Measurements from ENCODE around the gene FYN.

Gene FYN

GRCh38 chr6:111769365-111770152 is 103.7 kb downstream of the FYN start:
- peak; percentile 33 for ATAC-seq
- DNase-seq, result no peak

- ATAC-seq, result no peak
Measured at GRCh38 chr6:111768431-111768770, 104.9 kb downstream of the FYN start.

GRCh38 chr6:111767752-111768430 is 105.4 kb downstream of the FYN start:
- ATAC-seq, result peak; percentile 1

More at GRCh38 chr6:111768431-111768770, 104.9 kb downstream of the FYN start:
- DNase-seq, result no peak

GRCh38 chr6:111766201-111766857 is 106.9 kb downstream of the FYN start:
- DNase-seq (no peak), ATAC-seq (no peak)

More at GRCh38 chr6:111767752-111768430, 105.4 kb downstream of the FYN start:
- DNase-seq, result no peak

GRCh38 chr6:111765763-111766162 is 107.5 kb downstream of the FYN start:
- ATAC-seq, result peak; percentile 14
- no peak for DNase-seq

- DNase-seq (peak; percentile 71), ATAC-seq (peak; percentile 62)
Measured at GRCh38 chr6:111764238-111765175, 108.7 kb downstream of the FYN start.

- DNase-seq (no peak), ATAC-seq (no peak)
Measured at GRCh38 chr6:111763381-111763780, 109.9 kb downstream of the FYN start.

GRCh38 chr6:111761783-111762312 is 111.4 kb downstream of the FYN start:
- peak; percentile 33 for ATAC-seq

GRCh38 chr6:111761212-111761611 is 112.0 kb downstream of the FYN start:
- ATAC-seq (no peak), DNase-seq (no peak)

More at GRCh38 chr6:111761783-111762312, 111.4 kb downstream of the FYN start:
- DNase-seq, result peak; percentile 71

GRCh38 chr6:111759836-111760785 is 113.1 kb downstream of the FYN start:
- ATAC-seq (peak; percentile 29), DNase-seq (peak; percentile 38)

- ATAC-seq (peak; percentile 5), DNase-seq (peak; percentile 38)
Measured at GRCh38 chr6:111759331-111759835, 113.9 kb downstream of the FYN start.

GRCh38 chr6:111758608-111759329 is 114.5 kb downstream of the FYN start:
- no peak for ATAC-seq
- no peak for DNase-seq

GRCh38 chr6:111757342-111757741 is 115.9 kb downstream of the FYN start:
- ATAC-seq (peak; percentile 11), DNase-seq (no peak)

GRCh38 chr6:111754423-111754822 is 118.8 kb downstream of the FYN start:
- DNase-seq (no peak), ATAC-seq (no peak)

GRCh38 chr6:111753573-111753972 is 119.7 kb downstream of the FYN start:
- no peak for DNase-seq
- ATAC-seq, result no peak

- ATAC-seq, result no peak
- DNase-seq, result no peak
Measured at GRCh38 chr6:111752476-111752875, 120.8 kb downstream of the FYN start.

GRCh38 chr6:111750753-111751673 is 122.2 kb downstream of the FYN start:
- DNase-seq, result no peak
- peak; percentile 82 for ATAC-seq

- DNase-seq (no peak), ATAC-seq (no peak)
Measured at GRCh38 chr6:111750153-111750552, 123.1 kb downstream of the FYN start.
